Endothelial cell (in vitro differentiated cells): Measurements from ENCODE around the gene RAP1GAP. TPM values are rescaled to one million over a fixed set of nuclear protein-coding genes. Genes with fewer than 3 reads are reported as not detected.

Source experiments
- DNase-seq: peaks from one replicate; pipeline ENCODE4 v3.0.0; 2021; ENCODE audit warnings: low spot score
- H3K27ac Mint-ChIP-seq: one replicate; pipeline ENCODE4 v1.8.0; 2021; ENCODE audit warnings: mixed read lengths, inconsistent platforms; ENCODE audit not compliant: unreplicated experiment
- H3K27me3 Mint-ChIP-seq: one replicate; pipeline ENCODE4 v1.8.0; 2021; ENCODE audit warnings: mild to moderate bottlenecking, moderate library complexity, mixed read lengths, inconsistent platforms; ENCODE audit not compliant: unreplicated experiment
- H3K36me3 Mint-ChIP-seq: one replicate; pipeline ENCODE4 v1.8.0; 2021; ENCODE audit warnings: mild to moderate bottlenecking, low read depth, mixed read lengths, inconsistent platforms; ENCODE audit not compliant: unreplicated experiment
- H3K4me1 Mint-ChIP-seq: one replicate; pipeline ENCODE4 v1.8.0; 2021; ENCODE audit warnings: mild to moderate bottlenecking, mixed read lengths, inconsistent platforms; ENCODE audit not compliant: unreplicated experiment
- H3K4me3 Mint-ChIP-seq: one replicate; pipeline ENCODE4 v1.8.0; 2021; ENCODE audit warnings: mild to moderate bottlenecking, mixed read lengths, inconsistent platforms; ENCODE audit not compliant: unreplicated experiment
- H3K9me3 Mint-ChIP-seq: one replicate; pipeline ENCODE4 v1.8.0; 2021; ENCODE audit warnings: mixed read lengths, inconsistent platforms; ENCODE audit not compliant: unreplicated experiment
- CTCF ChIP-seq: fragments of 200-600 bp; sonication (generic); IDR thresholded peaks from one replicate; pipeline ENCODE4 v1.5.0; 2021; ENCODE audit warnings: antibody characterized with exemption; ENCODE audit not compliant: unreplicated experiment
- total RNA-seq: library from RNA; stranded (reverse); fragmentation: NEBNext Ultra II Directional; extraction: Animal tissue kit (Norgen Biotek cat#: 25700); gene quantifications from one replicate; pipeline ENCODE4 v1.2.1, GENCODE V29; 2021; ENCODE audit not compliant: unreplicated experiment

RAP1GAP gene
- total RNA-seq, 1 donor from 2014 or later, result 0.56 TPM

- TF ChIP-seq CTCF, result no peak
- Mint-ChIP-seq H3K4me3 (no peak overlapping the region), H3K36me3 (no peaks in the 10 kb centered on the region), H3K27ac (no peak overlapping the region), H3K27me3 (peaks cover 22% of the 10 kb centered on the region), H3K4me1 (no peaks in the 10 kb centered on the region), H3K9me3 (no peaks in the 10 kb centered on the region)
- DNase-seq, result no peak
Observed at GRCh38 chr1:21665711-21666575, 3.2 kb downstream of the RAP1GAP start.

GRCh38 chr1:21664806-21665588 is 4.2 kb downstream of the RAP1GAP start:
- H3K9me3 Mint-ChIP-seq, result no peaks in the 10 kb centered on the region
- no peak overlapping the region for H3K27ac Mint-ChIP-seq
- peaks cover 21% of the 10 kb centered on the region for H3K27me3 Mint-ChIP-seq
- H3K4me3 Mint-ChIP-seq, result no peak overlapping the region
- H3K4me1 Mint-ChIP-seq, result no peaks in the 10 kb centered on the region
- H3K36me3 Mint-ChIP-seq, result no peaks in the 10 kb centered on the region
- no peak for TF ChIP-seq CTCF
- no peak for DNase-seq

- Mint-ChIP-seq H3K4me1 (no peaks in the 10 kb centered on the region), H3K36me3 (no peaks in the 10 kb centered on the region), H3K27me3 (peaks cover 26% of the 10 kb centered on the region), H3K4me3 (no peak overlapping the region), H3K27ac (peak overlapping the region; percentile 52), H3K9me3 (no peaks in the 10 kb centered on the region)
- no peak for TF ChIP-seq CTCF
- DNase-seq, result no peak
Observed at GRCh38 chr1:21663951-21664805, 5.0 kb downstream of the RAP1GAP start.

GRCh38 chr1:21663248-21663950 is 5.8 kb downstream of the RAP1GAP start:
- Mint-ChIP-seq H3K27me3 (peaks cover 26% of the 10 kb centered on the region), H3K27ac (no peak overlapping the region), H3K9me3 (no peaks in the 10 kb centered on the region), H3K4me1 (no peaks in the 10 kb centered on the region), H3K4me3 (no peak overlapping the region), H3K36me3 (no peaks in the 10 kb centered on the region)
- no peak for TF ChIP-seq CTCF
- no peak for DNase-seq
